Stimulated activated CD8-positive, alpha-beta memory T cell treated with anti-CD3 and anti-CD28 coated beads, Interleukin-12 subunit alpha, Interleukin-12 subunit beta, amount 100 ng/mL, for 24 hours (primary cell): ENCODE measurements around the gene DENND6B.

ENCODE experiments used
- DNase-seq: peaks from one replicate; pipeline ENCODE4 v3.0.0-alpha.2; 2020; ENCODE audit errors: extremely low read depth

Gene DENND6B

GRCh38 chr22:50272044-50272802, 54.6 kb downstream of the DENND6B start:
- DNase-seq, result no peak

GRCh38 chr22:50271519-50271970, 55.3 kb downstream of the DENND6B start:
- DNase-seq, result no peak

- no peak for DNase-seq
These were observed 56.0 kb downstream of the DENND6B start for GRCh38 chr22:50270666-50271394.

GRCh38 chr22:50269970-50270665, 56.7 kb downstream of the DENND6B start, which contains the start of gene MAPK11:
Gene MAPK11, minus strand, starts transcription at chr22:50270380. Its CDS starts 88 bp downstream, at chr22:50270292.
- DNase-seq, result no peak

- DNase-seq, result no peak
These were observed 57.2 kb downstream of the DENND6B start for GRCh38 chr22:50269573-50269969.

GRCh38 chr22:50268655-50269113, 58.1 kb downstream of the DENND6B start:
- DNase-seq, result no peak

GRCh38 chr22:50267591-50268390, 59.0 kb downstream of the DENND6B start:
- no peak for DNase-seq

GRCh38 chr22:50266994-50267393, 59.8 kb downstream of the DENND6B start:
- DNase-seq, result no peak

- DNase-seq, result no peak
These were observed 61.7 kb downstream of the DENND6B start for GRCh38 chr22:50264946-50265669.

- no peak for DNase-seq
These were observed 62.6 kb downstream of the DENND6B start for GRCh38 chr22:50264104-50264745.

GRCh38 chr22:50262973-50263617, 63.7 kb downstream of the DENND6B start:
- no peak for DNase-seq

GRCh38 chr22:50262460-50262911, 64.3 kb downstream of the DENND6B start:
- no peak for DNase-seq

GRCh38 chr22:50261615-50262459, 65.0 kb downstream of the DENND6B start, which contains the start of gene MAPK12:
Gene MAPK12, minus strand, starts transcription at chr22:50261683. Its CDS starts 174 bp downstream, at chr22:50261509.
- DNase-seq, result no peak

GRCh38 chr22:50260801-50261614, 65.8 kb downstream of the DENND6B start:
- no peak for DNase-seq

- no peak for DNase-seq
These were observed 66.4 kb downstream of the DENND6B start for GRCh38 chr22:50260434-50260800.

GRCh38 chr22:50259302-50259701, 67.5 kb downstream of the DENND6B start:
- DNase-seq, result no peak
